ENCODE data around the gene SYPL2. TPM values are rescaled to one million over a fixed set of nuclear protein-coding genes. Genes with fewer than 3 reads are reported as not detected.

The SYPL2 gene
- total and polyA plus RNA-seq, 11 donors: 11.3 to 39.7 (median 25.4) TPM

- Histone ChIP-seq H3K9me3 (no peaks in the 10 kb centered on the region), H3K4me1 (peaks cover 0 to 23% (median 14%) of the 10 kb centered on the region in 12 donors), H3K27ac (peak overlapping the region in 9 of 12 donors; percentile 15 to 72 (median 43)), H3K36me3 (peaks cover 0 to 24% (median 6%) of the 10 kb centered on the region in 9 donors), H3K27me3 (peaks cover 0 to 3% (median 0%) of the 10 kb centered on the region in 9 donors), H3K4me3 (peak overlapping the region; percentile 25 to 92 (median 74))
- 13 to 26% (median 17%) methylated on average over 21 to 29 of the region's 29 CpGs for WGBS, 4 donors
- ATAC-seq (peak; percentile 17 to 29 (median 28)), DNase-seq (peak in 4 of 5 donors; percentile 44 to 73 (median 54))
- intact Hi-C loops (cut with DNase I): loop anchor here in 6 of 10 donors (5.0 kb wide), 2 partner anchors 51 to 56 kb away; partner anchors contain the start of gene PSMA5 (in 5 of the 6)
- TF ChIP-seq POLR2A (IDR thresholded peaks at IDR 0.05): no peak
- TF ChIP-seq CTCF (IDR thresholded peaks at IDR 0.05): no peak
Measured at GRCh38 chr1:109482791-109483671, 16.7 kb downstream of the SYPL2 start.

DNA sequence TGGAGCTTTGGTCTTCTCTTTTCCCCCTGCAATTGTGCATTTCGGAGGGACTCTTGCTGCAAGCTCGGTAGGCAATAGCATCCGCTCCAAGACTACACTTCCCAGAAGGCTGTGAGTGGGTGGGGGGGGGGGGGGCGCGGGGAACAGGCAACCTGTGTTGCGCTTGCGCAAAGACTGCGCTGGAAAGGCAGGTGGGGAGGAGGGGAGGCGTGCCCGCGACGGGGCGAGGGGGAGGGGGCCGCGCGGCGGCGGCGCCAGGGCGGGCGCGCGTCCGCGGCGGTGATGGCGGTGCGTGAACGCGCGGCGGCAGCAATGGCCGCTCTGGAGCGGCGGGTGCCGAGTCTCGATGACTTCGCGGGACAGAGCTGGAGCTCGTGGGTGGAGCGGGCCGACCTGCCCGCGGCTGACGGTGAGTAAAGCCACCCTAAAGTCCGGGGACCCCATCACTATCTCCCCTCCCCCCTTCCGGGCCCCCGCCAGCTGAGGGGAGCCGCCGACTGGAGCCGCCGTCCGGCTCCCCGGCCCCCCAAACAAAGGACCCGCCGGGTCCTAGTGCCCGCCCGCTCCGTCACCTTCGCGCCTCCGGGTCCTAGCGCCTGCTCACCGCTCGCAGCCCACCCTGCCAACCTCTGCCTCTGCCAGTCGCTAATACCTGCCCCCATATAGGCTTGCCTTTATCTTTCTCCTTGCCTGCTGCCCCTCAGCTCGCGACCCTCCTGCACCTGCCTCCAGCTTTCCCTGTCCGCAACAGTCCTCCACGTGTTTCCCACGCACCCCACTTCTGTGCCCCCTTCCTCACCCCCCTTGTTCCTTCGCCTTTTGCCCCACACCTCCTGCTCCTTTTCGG, 17.5 kb downstream of the SYPL2 start, which contains the start of gene ATXN7L2:
Gene ATXN7L2 (plus strand): TSS at position 234 of the 847 bp plus-strand sequence. CDS start 49 bp downstream, at position 283.
- H3K9me3 ChIP-seq: no peaks in the 10 kb centered on the region
- DNase-seq: peak; percentile 93 to 96 (median 94)
- H3K4me1 ChIP-seq: peaks cover 0 to 23% (median 14%) of the 10 kb centered on the region in 12 donors
- no peak for TF ChIP-seq CTCF (IDR thresholded peaks at IDR 0.05)
- peak in 1 of 2 donors; percentile 46 for TF ChIP-seq POLR2A (IDR thresholded peaks at IDR 0.05)
- ATAC-seq: peak; percentile 70 to 95 (median 90)
- H3K36me3 ChIP-seq: peaks cover 0 to 27% (median 14%) of the 10 kb centered on the region in 9 donors
- H3K27ac ChIP-seq: peak within 1 kb of the TSS; percentile 87 to 100 (median 98)
- H3K4me3 ChIP-seq: peak within 1 kb of the TSS; percentile 55 to 92 (median 80)
- WGBS, 4 donors: 0 to 1% (median 1%) methylated on average over 28 to 73 of the region's 73 CpGs
- intact Hi-C loops (cut with DNase I): loop anchor here in 6 of 10 donors (5.0 kb wide), 2 partner anchors 52 to 57 kb away; partner anchors contain the start of gene PSMA5 (in 5 of the 6)
- H3K27me3 ChIP-seq: peaks cover 0 to 2% (median 0%) of the 10 kb centered on the region in 9 donors

DNA sequence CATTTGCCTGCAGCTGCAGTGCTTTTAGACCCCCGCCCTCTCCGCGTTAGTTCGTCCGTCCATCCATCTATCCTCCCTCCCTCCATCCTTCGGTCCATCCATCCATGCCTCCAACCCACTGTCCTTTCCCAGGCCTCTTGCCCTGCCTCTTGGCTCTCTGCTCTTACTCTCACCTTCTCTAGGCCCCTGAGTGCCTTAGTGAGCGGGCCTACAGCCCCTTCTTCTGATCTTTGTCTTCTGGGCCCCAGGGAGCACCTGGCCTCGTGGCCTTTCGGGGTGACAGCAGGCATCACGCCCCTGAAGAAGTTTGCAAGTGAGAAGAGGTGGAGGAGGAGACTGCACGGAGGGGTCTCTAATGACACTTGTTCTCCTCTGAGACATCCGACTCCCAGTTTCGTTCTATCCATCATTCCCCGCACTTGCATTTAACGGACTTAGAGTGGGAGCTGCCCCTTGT, 18.2 kb downstream of the SYPL2 start:
- TF ChIP-seq CTCF (IDR thresholded peaks at IDR 0.05) (no peak), POLR2A (IDR thresholded peaks at IDR 0.05) (no peak)
- ATAC-seq (peak in 1 of 4 donors; percentile 8), DNase-seq (no peak)
- Histone ChIP-seq H3K4me1 (peaks cover 0 to 23% (median 14%) of the 10 kb centered on the region in 12 donors), H3K27ac (peak overlapping the region in 7 of 12 donors; percentile 87 to 100 (median 98)), H3K27me3 (no peaks in the 10 kb centered on the region), H3K36me3 (peaks cover 0 to 27% (median 14%) of the 10 kb centered on the region in 9 donors), H3K4me3 (peak overlapping the region; percentile 55 to 92 (median 80)), H3K9me3 (no peaks in the 10 kb centered on the region)
- WGBS, 4 donors: 33 to 35% (median 35%) methylated on average over 15 of the region's 15 CpGs
- intact Hi-C loops (cut with DNase I): loop anchor here in 6 of 10 donors (5.0 kb wide), 2 partner anchors 52 to 57 kb away; partner anchors contain the start of gene PSMA5 (in 5 of the 6)

Data from heart left ventricle (tissue), 16 donors.